H1 (cell line): ENCODE data around the gene GNG10. TPM values are rescaled to one million over a fixed set of nuclear protein-coding genes. Genes with fewer than 3 reads are reported as not detected.

Experiments used
- CTCF ChIA-PET: fragments of 300-600 bp; sonication (Branson Sonifier 250); formaldehyde crosslinking; loops from one replicate; lab custom pipeline; 2021; ENCODE audit not compliant: partially characterized antibody; lab: Charles Lee
- POLR2A ChIA-PET: fragments of 300-600 bp; sonication (Branson Sonifier 250); formaldehyde crosslinking; loops from one replicate; lab custom pipeline; 2021; ENCODE audit warnings: inconsistent platforms; ENCODE audit not compliant: partially characterized antibody; lab: Charles Lee
- DNase-seq, 2 experiments: peaks; one replicate each; pipeline versions ENCODE4 v3.0.0 to v3.0.0-alpha.2; 2010 to 2022; ENCODE audit warnings: low spot score in 2 of 2, low read depth in 1 of 2, mixed read lengths in 1 of 2
- FAIRE-seq: peaks from 2 replicates; lab custom pipeline; 2011; peaks lifted over from hg19 to GRCh38; lab: Jason Lieb, UNC
- H2AFZ ChIP-seq: 2 replicates; pipeline ENCODE4 v1.8.1; 2012; ENCODE audit warnings: low read length, inconsistent platforms
- H2AK5ac ChIP-seq: 2 replicates; pipeline ENCODE4 v1.6.1; 2013; ENCODE audit warnings: low read depth, low read length
- H2BK120ac ChIP-seq: replicated peaks from 2 replicates; pipeline ENCODE3; 2013; ENCODE audit warnings: low read depth, low read length, inconsistent platforms
- H2BK12ac ChIP-seq: 2 replicates; pipeline ENCODE4 v1.6.1; 2013; ENCODE audit warnings: low read depth, low read length
- H2BK15ac ChIP-seq: 2 replicates; pipeline ENCODE4 v1.6.1; 2013; ENCODE audit warnings: low read length
- H2BK20ac ChIP-seq: 2 replicates; pipeline ENCODE4 v1.6.1; 2013; ENCODE audit warnings: low read length
- H2BK5ac ChIP-seq: 2 replicates; pipeline ENCODE4 v1.6.1; 2013; ENCODE audit warnings: low read depth, low read length
- H3K14ac ChIP-seq: 2 replicates; pipeline ENCODE4 v1.6.1; 2013; ENCODE audit warnings: inconsistent platforms; ENCODE audit not compliant: insufficient read length
- H3K18ac ChIP-seq: 2 replicates; pipeline ENCODE4 v1.6.1; 2013; ENCODE audit warnings: low read length; ENCODE audit errors: extremely low read depth
- H3K23ac ChIP-seq: 2 replicates; pipeline ENCODE4 v1.6.1; 2013; ENCODE audit warnings: inconsistent platforms; ENCODE audit not compliant: insufficient read length
- H3K23me2 ChIP-seq: 2 replicates; pipeline ENCODE4 v1.6.1; 2013; ENCODE audit warnings: low read depth, low read length
- H3K27ac ChIP-seq: 2 replicates; pipeline ENCODE4 v1.6.1; 2011; ENCODE audit warnings: low read depth, low read length, inconsistent platforms
- H3K27me3 ChIP-seq, 4 experiments: replicated peaks in 1 of 4; 1 replicate in 1 of 4; 2 replicates in 3 of 4; pipeline versions ENCODE4 v1.6.1 to v1.8.1; 2011 to 2013; ENCODE audit warnings: low read length in 3 of 4, mild to moderate bottlenecking in 3 of 4, inconsistent platforms in 2 of 4, mixed read lengths in 2 of 4, moderate library complexity in 1 of 4; ENCODE audit not compliant: control insufficient read depth in 3 of 4, insufficient read depth in 3 of 4; ENCODE audit errors: extremely low read depth in 1 of 4
- H3K36me3 ChIP-seq, 4 experiments: 2 replicates each; pipeline versions ENCODE4 v1.6.1 to v1.8.1; 2011 to 2013; ENCODE audit warnings: mild to moderate bottlenecking in 4 of 4, low read length in 3 of 4, moderate library complexity in 2 of 4, control low read depth in 1 of 4, inconsistent platforms in 1 of 4; ENCODE audit not compliant: insufficient read depth in 4 of 4, control insufficient read depth in 2 of 4
- H3K4ac ChIP-seq: replicated peaks from 2 replicates; pipeline ENCODE3; 2013; ENCODE audit warnings: low read length, low read depth, mixed read lengths, inconsistent platforms; ENCODE audit not compliant: insufficient read length
- H3K4me1 ChIP-seq, 4 experiments: replicated peaks in 1 of 4; 1 replicate in 1 of 4; 2 replicates in 3 of 4; pipeline versions ENCODE4 v1.6.1 to v1.8.1; 2011 to 2013; ENCODE audit warnings: low read length in 3 of 4, inconsistent platforms in 2 of 4, mixed read lengths in 1 of 4; ENCODE audit not compliant: insufficient read depth in 4 of 4, control insufficient read depth in 3 of 4
- H3K4me2 ChIP-seq, 2 experiments: 2 replicates each; pipeline versions ENCODE4 v1.6.1 to v1.8.1; 2011 to 2013; ENCODE audit warnings: low read depth in 2 of 2, low read length in 2 of 2, control low read depth in 1 of 2, inconsistent platforms in 1 of 2, mild to moderate bottlenecking in 1 of 2; ENCODE audit not compliant: insufficient read depth in 1 of 2
- H3K4me3 ChIP-seq, 4 experiments: fragments of 200-600, 300-600 bp in 1 of 4; sonication (generic), shearing (Covaris generic), sonication (Bioruptor Twin) in 1 of 4; 2 replicates each; pipeline versions ENCODE4 v1.5.1 to v1.8.1; 2011 to 2016; ENCODE audit warnings: low read length in 4 of 4, low read depth in 3 of 4, control low read depth in 2 of 4, inconsistent platforms in 2 of 4, mild to moderate bottlenecking in 2 of 4, mixed read lengths in 1 of 4, moderate library complexity in 1 of 4; ENCODE audit not compliant: insufficient read depth in 2 of 4; ENCODE audit errors: extremely low read depth in 1 of 4
- H3K56ac ChIP-seq: replicated peaks from 2 replicates; pipeline ENCODE3; 2013; ENCODE audit warnings: low read depth, mild to moderate bottlenecking, mixed read lengths, low read length, inconsistent platforms; ENCODE audit not compliant: insufficient read length
- H3K79me1 ChIP-seq: 2 replicates; pipeline ENCODE4 v1.6.1; 2013; ENCODE audit warnings: low read depth, low read length, control low read depth
- H3K79me2 ChIP-seq, 2 experiments: 2 replicates each; pipeline versions ENCODE4 v1.6.1 to v1.8.1; 2012 to 2013; ENCODE audit warnings: low read length in 2 of 2, mild to moderate bottlenecking in 2 of 2, inconsistent platforms in 1 of 2; ENCODE audit not compliant: insufficient read depth in 2 of 2, control insufficient read depth in 1 of 2
- H3K9ac ChIP-seq, 4 experiments: replicated peaks in 1 of 4; 1 replicate in 1 of 4; 2 replicates in 3 of 4; pipeline versions ENCODE4 v1.6.1 to v1.8.1; 2011 to 2013; ENCODE audit warnings: low read depth in 3 of 4, low read length in 3 of 4, control low read depth in 2 of 4, mild to moderate bottlenecking in 2 of 4, moderate library complexity in 2 of 4, inconsistent platforms in 1 of 4; ENCODE audit errors: extremely low read depth in 1 of 4
- H3K9me3 ChIP-seq, 2 experiments: 2 replicates each; pipeline versions ENCODE4 v1.6.1 to v1.8.1; 2012 to 2013; ENCODE audit warnings: mild to moderate bottlenecking in 2 of 2, moderate library complexity in 2 of 2, control low read depth in 1 of 2, inconsistent platforms in 1 of 2, low read depth in 1 of 2, low read length in 1 of 2, mixed read lengths in 1 of 2; ENCODE audit not compliant: insufficient read depth in 2 of 2
- H4K20me1 ChIP-seq, 2 experiments: replicated peaks in 1 of 2; 2 replicates each; pipeline versions ENCODE3 to v1.8.1; 2011 to 2013; ENCODE audit warnings: inconsistent platforms in 2 of 2, low read length in 2 of 2, mild to moderate bottlenecking in 1 of 2; ENCODE audit not compliant: insufficient read depth in 2 of 2, control insufficient read depth in 1 of 2
- H4K5ac ChIP-seq: 2 replicates; pipeline ENCODE4 v1.6.1; 2013; ENCODE audit warnings: low read length, low read depth, mixed read lengths, inconsistent platforms; ENCODE audit not compliant: insufficient read length
- H4K8ac ChIP-seq: 2 replicates; pipeline ENCODE4 v1.8.0; 2013; ENCODE audit warnings: mild to moderate bottlenecking, moderate library complexity, low read length, inconsistent platforms; ENCODE audit not compliant: insufficient read depth; ENCODE audit errors: extremely low read depth
- H4K91ac ChIP-seq: replicated peaks from 2 replicates; pipeline ENCODE3; 2013; ENCODE audit warnings: low read length, mixed read lengths, inconsistent platforms; ENCODE audit not compliant: insufficient read length
- CBX8 ChIP-seq: fragments of 300-800, 300-1000 bp; sonication (generic); IDR thresholded peaks from 2 replicates; pipeline ENCODE4 v1.7.1; 2016; ENCODE audit warnings: low read depth, low read length, borderline replicate concordance
- CTBP2 ChIP-seq: IDR thresholded peaks from 2 replicates; pipeline ENCODE4 v1.7.0; 2011; ENCODE audit warnings: borderline replicate concordance, mild to moderate bottlenecking, moderate library complexity, mixed read lengths, low read length; ENCODE audit not compliant: insufficient read depth, insufficient read length
- CTCF ChIP-seq, 3 experiments: IDR thresholded peaks; 1 replicate in 2 of 3; 2 replicates in 1 of 3; pipeline versions ENCODE4 v1.5.1 to v1.6.1; 2011; ENCODE audit warnings: low read length in 3 of 3, mild to moderate bottlenecking in 3 of 3, inconsistent platforms in 2 of 3, low read depth in 1 of 3, moderate library complexity in 1 of 3; ENCODE audit not compliant: insufficient read depth in 1 of 3; ENCODE audit errors: control extremely low read depth in 1 of 3
- GABPA ChIP-seq: IDR thresholded peaks from 2 replicates; pipeline ENCODE4 v1.6.1; 2011; ENCODE audit warnings: mild to moderate bottlenecking, low read length, moderate library complexity, borderline replicate concordance; ENCODE audit not compliant: insufficient read depth
- GTF2F1 ChIP-seq: IDR thresholded peaks from 2 replicates; pipeline ENCODE4 v1.6.1; 2012; ENCODE audit warnings: low read depth, low read length, improper control_type of control experiment, borderline replicate concordance
- POU5F1 ChIP-seq: IDR thresholded peaks from 2 replicates; pipeline ENCODE4 v1.6.1; 2011; ENCODE audit warnings: low read depth, mild to moderate bottlenecking, low read length, moderate library complexity
- SAP30 ChIP-seq: fragments of 300-600 bp; sonication (generic); IDR thresholded peaks from 2 replicates; pipeline ENCODE4 v1.7.1; 2012; ENCODE audit warnings: low read length, moderate library complexity, mild to moderate bottlenecking, inconsistent platforms; ENCODE audit not compliant: insufficient read depth, insufficient replicate concordance
- SP1 ChIP-seq: IDR thresholded peaks from 2 replicates; pipeline ENCODE4 v1.6.1; 2011; ENCODE audit warnings: low read depth, low read length
- TAF7 ChIP-seq: optimal IDR thresholded peaks from 2 replicates; pipeline ENCODE3; 2011; ENCODE audit warnings: low read depth, mild to moderate bottlenecking, inconsistent platforms, low read length, moderate library complexity, borderline replicate concordance
- TCF12 ChIP-seq: IDR thresholded peaks from 2 replicates; pipeline ENCODE4 v1.6.1; 2011; ENCODE audit warnings: low read depth, mild to moderate bottlenecking, low read length
- WGBS, 2 experiments: shearing (Covaris generic) in 1 of 2; methylation state at CpG; one replicate each; pipeline versions ENCODE4 v1.1.6 to v1.1.7; 2013 to 2015; ENCODE audit warnings: low lambda C conversion rate in 2 of 2, mixed read lengths in 2 of 2, inconsistent platforms in 1 of 2, low coverage in 1 of 2, missing lambda C conversion rate in 1 of 2; ENCODE audit not compliant: insufficient replicate concordance in 2 of 2, insufficient coverage in 1 of 2, insufficient read length in 1 of 2; ENCODE audit errors: extremely low coverage in 1 of 2, missing lambda C conversion rate in 1 of 2; 5-methylcytosine and 5-hydroxymethylcytosine counted together
- polyA plus RNA-seq, 7 experiments: library from polyadenylated mRNA; depleted of rRNA in 3 of 7; stranded (reverse) in 5 of 7; unstranded in 2 of 7; fragments of >200 nt in 5 of 7; fragments of 200-250 nt in 2 of 7; gene quantifications; 1 replicate in 5 of 7; 2 replicates in 1 of 7; 4 replicates in 1 of 7; pipeline versions ENCODE4 v1.2.1 to v1.2.3, GENCODE V29; 2011 to 2013; ENCODE audit warnings: missing spikeins in 2 of 7, mixed read lengths in 2 of 7
- total RNA-seq: library from RNA; stranded (reverse); fragmentation: NEBNext Ultra II Directional; extraction: Animal tissue kit (Norgen Biotek cat#: 25700); gene quantifications from 2 replicates; pipeline ENCODE4 v1.2.1, GENCODE V29; 2021

GNG10 gene
- total and polyA plus RNA-seq, 2 of the 8 experiments (the other 6 are each of a cell fraction or from before 2014, with no cell fraction given) = 24.7 to 28.5 TPM

GRCh38 chr9:111658943-111659342 lies 2.5 kb upstream of the GNG10 start:
- Histone ChIP-seq H3K9ac (no peak overlapping the region), H2BK120ac (no peak overlapping the region), H3K4me2 (no peak overlapping the region), H3K9me3 (no peaks in the 10 kb centered on the region), H4K20me1 (peaks cover 0 to 3% of the 10 kb centered on the region in 2 experiments), H2BK12ac (no peak overlapping the region), H4K5ac (no peak overlapping the region), H3K36me3 (peaks cover 0 to under 1% (median 0%) of the 10 kb centered on the region in 4 experiments; a peak in 1 of 8 replicates), H3K79me1 (peaks cover 5% of the 10 kb centered on the region), H3K27me3 (no peaks in the 10 kb centered on the region), H3K23me2 (peaks cover 9% of the 10 kb centered on the region), H3K14ac (no peak overlapping the region), H2BK20ac (no peak overlapping the region), H3K79me2 (peaks cover 0 to under 1% of the 10 kb centered on the region in 2 experiments; a peak in 2 of 4 replicates), H3K4me1 (peaks cover 3 to 11% (median 7%) of the 10 kb centered on the region in 4 experiments; a peak in 6 of 7 replicates), H2BK15ac (no peak overlapping the region), H3K4ac (no peak overlapping the region), H3K56ac (no peak overlapping the region), H3K4me3 (no peak overlapping the region), H2AK5ac (no peak overlapping the region), H2BK5ac (no peak overlapping the region), H4K8ac (no peak overlapping the region), H3K23ac (no peak overlapping the region), H3K27ac (no peak overlapping the region), H4K91ac (no peak overlapping the region), H3K18ac (no peak overlapping the region), H2AFZ (no peak overlapping the region)
- ChIA-PET CTCF (interaction anchor here (0.5 to 0.7 kb wide), 3 partner anchors 14 to 40 kb away, joined by 3 to 4 read pairs (median 4); no protein-coding TSS in a partner anchor), POLR2A (interaction anchor here (1.4 kb wide), 1 partner anchor 28 kb away, joined by 4 read pairs; the partner anchor contains the start of gene DNAJC25)
- FAIRE-seq (no peak), DNase-seq (no peak)
- WGBS, 2 experiments = 76% methylated on average over 8 of the region's 8 CpGs; no CpG with 5 or more reads in 1 of the 2 experiments
- no peak for TF ChIP-seq POU5F1
- TF ChIP-seq CBX8 = no peak
- no peak for TF ChIP-seq TCF12
- no peak for TF ChIP-seq CTBP2
- no peak for TF ChIP-seq SP1
- no peak for TF ChIP-seq GABPA
- no peak for TF ChIP-seq TAF7
- no peak for TF ChIP-seq GTF2F1
- TF ChIP-seq CTCF (IDR thresholded peaks at IDR 0.05; ENCODE audit: control extremely low read depth in 1 of 3, insufficient read depth in 1 of 3, low read depth in 1 of 3, low read length in 3 of 3) = no peak
- no peak for TF ChIP-seq SAP30
